Sigmoid colon (tissue), 7 donors: Measurements from ENCODE around the gene CNOT11. TPM values are rescaled to one million over a fixed set of nuclear protein-coding genes. Genes with fewer than 3 reads are reported as not detected.

ENCODE experiments used
- DNase-seq: peaks from one replicate; pipeline ENCODE4 v3.0.0-alpha.2; 2019
- H3K27ac ChIP-seq, 4 donors: fragments of 200-600 bp; sonication (generic); one replicate each; pipeline ENCODE4 v1.5.1; 2016 to 2019; ENCODE audit warnings: mild to moderate bottlenecking in 1 of 4
- H3K27me3 ChIP-seq, 3 donors: fragments of 200-600 bp; sonication (generic); one replicate each; pipeline ENCODE4 v1.5.1; 2019; ENCODE audit warnings: mild to moderate bottlenecking in 1 of 3
- H3K36me3 ChIP-seq, 4 donors: fragments of 200-600 bp; sonication (generic); one replicate each; pipeline ENCODE4 v1.5.1; 2016 to 2019
- H3K4me1 ChIP-seq, 4 donors: fragments of 200-600 bp; sonication (generic); one replicate each; pipeline ENCODE4 v1.5.1; 2017 to 2019
- H3K4me3 ChIP-seq, 4 donors: fragments of 200-600 bp; sonication (generic); one replicate each; pipeline ENCODE4 v1.5.1; 2017 to 2019; ENCODE audit warnings: mild to moderate bottlenecking in 2 of 4, moderate library complexity in 1 of 4
- H3K9me3 ChIP-seq, 4 donors: fragments of 200-600 bp in 3 of 4; sonication (generic) in 3 of 4; one replicate each; pipeline versions ENCODE4 v1.5.1 to v1.6.1; 2013 to 2019
- EP300 ChIP-seq, 4 donors: sonication (generic); formaldehyde crosslinking; IDR thresholded peaks; one replicate each; pipeline ENCODE4 v1.6.1; 2017; ENCODE audit warnings: antibody characterized with exemption in 4 of 4
- POLR2A ChIP-seq, 2 donors: fragments of 450-650 bp; IDR thresholded peaks; one replicate each; pipeline ENCODE4 v1.6.1; 2016; ENCODE audit warnings: antibody characterized with exemption in 2 of 2, mild to moderate bottlenecking in 2 of 2, moderate library complexity in 2 of 2
- POLR2AphosphoS5 ChIP-seq, 4 donors: sonication (generic); formaldehyde crosslinking; IDR thresholded peaks; one replicate each; pipeline ENCODE4 v1.6.1; 2017; ENCODE audit warnings: antibody characterized with exemption in 4 of 4
- WGBS, 2 donors: extraction: QIAGEN DNeasy Blood & Tissue Kit; methylation state at CpG; one replicate each; pipeline ENCODE4 v1.1.7; 2013; 5-methylcytosine and 5-hydroxymethylcytosine counted together
- intact Hi-C: fragments of 100-400 bp; cut with DNase I; formaldehyde crosslinking; loops from one replicate; pipeline ENCODE4 v1.15.1; 2023
- polyA plus RNA-seq, 3 donors: library from polyadenylated mRNA; stranded (reverse); fragments of 200-250 nt; gene quantifications; one replicate each; pipeline ENCODE4 v1.2.3, GENCODE V29; 2013
- total RNA-seq, 4 donors: library from RNA; depleted of rRNA; stranded (reverse); fragments of >200 nt; gene quantifications; one replicate each; pipeline ENCODE4 v1.1.0, GENCODE V29; 2016
- TF ChIP-seq, protein P1 (sequence below), 4 experiments: fragments of 450-650 bp in 3 of 4; fragments of 200-600 bp in 1 of 4; IDR thresholded peaks; one replicate each; pipeline ENCODE4 v1.5.1; 2016 to 2019; ENCODE audit warnings: antibody characterized with exemption in 4 of 4, mild to moderate bottlenecking in 3 of 4, moderate library complexity in 2 of 4
- donor health status: healthy with polysubstance abuse.
- donor health status: Bipolar disorder and iron deficiency.
- donor health status: healthy.

Gene CNOT11
- total and polyA plus RNA-seq, 7 donors = 21.4 to 33.7 (median 22.8) TPM

DNA sequence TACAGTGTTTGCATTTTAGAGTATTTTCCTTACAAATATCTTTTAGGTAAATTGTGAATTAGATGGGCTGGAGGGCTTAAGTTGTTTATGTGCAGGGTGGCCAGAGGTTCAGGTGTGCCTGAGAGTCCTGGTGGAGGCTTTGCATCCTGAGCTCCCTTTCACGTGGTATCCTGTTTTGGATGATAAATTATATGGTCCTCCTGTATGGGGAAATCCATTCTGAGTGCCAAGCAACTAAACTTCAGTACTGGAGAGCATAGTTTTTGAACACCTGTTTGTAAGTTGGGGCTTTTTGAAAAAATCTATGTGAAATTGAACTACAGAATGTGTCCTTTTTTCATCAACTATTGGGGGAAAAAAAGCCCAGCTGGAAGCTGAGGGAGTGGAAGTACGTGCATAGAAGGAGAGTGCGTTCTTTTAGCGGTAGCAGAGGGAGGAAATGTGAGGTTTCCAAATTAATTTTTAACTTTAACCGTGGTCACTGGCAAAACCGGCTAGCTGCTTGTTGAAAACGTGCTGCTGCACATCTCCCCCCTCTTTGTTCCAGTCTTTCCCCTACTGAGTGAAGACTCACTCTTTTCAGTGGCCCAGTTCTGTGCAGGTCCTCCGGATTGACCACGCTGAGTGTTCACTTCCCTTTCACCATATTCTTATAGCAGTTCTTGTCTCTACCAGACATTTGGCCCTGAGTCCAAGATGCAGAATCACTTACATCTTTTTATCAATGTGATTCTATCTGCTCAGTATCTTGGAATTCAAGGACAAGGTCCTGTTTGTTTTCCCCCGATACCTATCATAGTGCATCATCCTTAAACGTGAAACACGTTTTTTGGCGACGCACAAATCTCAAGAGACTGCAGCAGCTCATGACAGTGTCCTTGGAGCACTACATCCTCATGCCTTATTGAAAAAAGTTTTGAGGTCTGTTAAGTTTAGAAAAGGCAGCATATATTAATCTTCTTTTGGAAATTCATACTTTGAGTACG lies 15.3 kb downstream of the CNOT11 start:
- H3K27ac ChIP-seq = no peak overlapping the region

DNA sequence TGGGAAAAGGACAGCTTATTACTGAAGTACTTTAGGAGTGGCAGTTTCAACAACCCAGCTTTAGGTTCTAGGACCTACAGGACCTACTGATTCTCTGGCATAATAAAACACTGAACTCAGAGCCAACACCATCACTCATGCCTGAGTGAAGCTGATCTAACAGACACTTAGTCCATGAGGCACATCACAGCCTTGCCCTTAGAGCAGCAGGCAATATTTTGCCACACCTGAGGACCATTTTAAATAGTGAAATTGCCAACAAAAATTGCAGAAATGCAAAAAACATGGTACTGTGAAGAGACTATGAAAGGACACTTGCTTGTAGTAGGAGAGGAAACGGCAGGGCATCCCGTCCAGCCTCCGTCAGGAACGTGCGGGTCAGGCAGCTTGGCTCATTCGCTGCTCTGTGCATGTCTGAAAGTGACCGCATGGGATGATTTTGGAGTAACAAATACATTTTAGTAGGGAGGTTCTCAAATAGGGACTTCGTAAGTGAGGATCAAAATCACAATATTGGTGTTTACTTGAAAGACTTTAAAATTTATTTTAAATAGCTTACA lies 18.1 kb downstream of the CNOT11 start:
- H3K36me3 ChIP-seq = peaks cover 5 to 93% (median 35%) of the 10 kb centered on the region in 4 donors
- no peaks in the 10 kb centered on the region for H3K27me3 ChIP-seq
- no peak for DNase-seq
- H3K9me3 ChIP-seq = no peaks in the 10 kb centered on the region
- TF ChIP-seq EP300 (IDR thresholded peaks at IDR 0.05) (no peak), POLR2AphosphoS5 (IDR thresholded peaks at IDR 0.05) (no peak), POLR2A (IDR thresholded peaks at IDR 0.05) (no peak)
- TF ChIP-seq, protein P1, sequence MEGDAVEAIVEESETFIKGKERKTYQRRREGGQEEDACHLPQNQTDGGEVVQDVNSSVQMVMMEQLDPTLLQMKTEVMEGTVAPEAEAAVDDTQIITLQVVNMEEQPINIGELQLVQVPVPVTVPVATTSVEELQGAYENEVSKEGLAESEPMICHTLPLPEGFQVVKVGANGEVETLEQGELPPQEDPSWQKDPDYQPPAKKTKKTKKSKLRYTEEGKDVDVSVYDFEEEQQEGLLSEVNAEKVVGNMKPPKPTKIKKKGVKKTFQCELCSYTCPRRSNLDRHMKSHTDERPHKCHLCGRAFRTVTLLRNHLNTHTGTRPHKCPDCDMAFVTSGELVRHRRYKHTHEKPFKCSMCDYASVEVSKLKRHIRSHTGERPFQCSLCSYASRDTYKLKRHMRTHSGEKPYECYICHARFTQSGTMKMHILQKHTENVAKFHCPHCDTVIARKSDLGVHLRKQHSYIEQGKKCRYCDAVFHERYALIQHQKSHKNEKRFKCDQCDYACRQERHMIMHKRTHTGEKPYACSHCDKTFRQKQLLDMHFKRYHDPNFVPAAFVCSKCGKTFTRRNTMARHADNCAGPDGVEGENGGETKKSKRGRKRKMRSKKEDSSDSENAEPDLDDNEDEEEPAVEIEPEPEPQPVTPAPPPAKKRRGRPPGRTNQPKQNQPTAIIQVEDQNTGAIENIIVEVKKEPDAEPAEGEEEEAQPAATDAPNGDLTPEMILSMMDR (IDR thresholded peaks at IDR 0.05) = no peak
- no peaks in the 10 kb centered on the region for H3K4me1 ChIP-seq
- H3K4me3 ChIP-seq = no peak overlapping the region
- intact Hi-C loops = no loop called here
- no peak overlapping the region for H3K27ac ChIP-seq
- 89 to 90% methylated on average over 8 of the region's 8 CpGs for WGBS, 2 donors

More for the DNA sequence above, 15.3 kb downstream of the CNOT11 start:
- Histone ChIP-seq H3K9me3 (no peaks in the 10 kb centered on the region), H3K27me3 (no peaks in the 10 kb centered on the region), H3K4me1 (no peaks in the 10 kb centered on the region), H3K4me3 (no peak overlapping the region), H3K36me3 (peaks cover 4 to 100% (median 48%) of the 10 kb centered on the region in 4 donors)
- DNase-seq = no peak
- no peak for TF ChIP-seq POLR2A (IDR thresholded peaks at IDR 0.05)
- no peak for TF ChIP-seq POLR2AphosphoS5 (IDR thresholded peaks at IDR 0.05)
- TF ChIP-seq, protein P1 (IDR thresholded peaks at IDR 0.05) = no peak
- no peak for TF ChIP-seq EP300 (IDR thresholded peaks at IDR 0.05)
- WGBS, 2 donors = 31 to 61% methylated on average over 15 of the region's 15 CpGs
- intact Hi-C loops = no loop called here

DNA sequence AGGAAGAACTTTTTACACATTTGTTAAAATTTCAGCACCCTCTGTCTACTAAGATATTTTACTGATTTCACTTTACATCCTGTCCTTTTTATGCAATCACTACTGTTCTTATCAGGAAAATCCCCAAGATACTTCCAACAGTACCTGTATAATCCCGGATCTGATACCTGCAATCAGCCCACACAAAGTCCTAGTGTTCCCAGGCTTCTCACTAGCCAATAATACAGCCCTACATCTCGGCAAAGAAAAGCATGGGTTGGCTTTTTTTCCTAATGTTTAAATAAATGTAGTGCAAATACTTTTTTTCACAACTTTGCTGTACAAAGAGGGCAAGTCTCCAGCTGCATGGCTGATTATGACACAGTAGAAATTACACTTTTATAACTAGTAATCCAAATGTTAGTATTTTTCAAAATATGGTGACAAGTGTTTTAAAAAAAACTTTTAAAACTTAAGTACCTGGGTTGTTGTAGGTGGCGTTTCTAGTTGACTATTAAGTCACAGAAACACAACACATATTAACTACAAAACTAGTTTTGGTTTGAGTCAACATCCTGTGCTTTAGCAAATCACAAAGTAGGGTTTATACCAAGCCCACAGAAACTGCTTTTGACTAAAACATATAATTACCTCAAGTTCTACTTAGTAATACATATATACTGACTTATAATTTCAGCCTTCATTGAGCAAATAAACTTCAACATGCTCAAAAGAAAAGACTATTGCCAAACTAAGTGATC lies 19.5 kb downstream of the CNOT11 start:
- Histone ChIP-seq H3K4me1 (no peaks in the 10 kb centered on the region), H3K27me3 (no peaks in the 10 kb centered on the region), H3K36me3 (peaks cover 5 to 83% (median 29%) of the 10 kb centered on the region in 4 donors), H3K27ac (no peak overlapping the region), H3K4me3 (no peak overlapping the region), H3K9me3 (no peaks in the 10 kb centered on the region)
- no peak for DNase-seq
- intact Hi-C loops = no loop called here
- TF ChIP-seq POLR2A (IDR thresholded peaks at IDR 0.05) (no peak), POLR2AphosphoS5 (IDR thresholded peaks at IDR 0.05) (no peak), EP300 (IDR thresholded peaks at IDR 0.05) (no peak)
- TF ChIP-seq, protein P1 (IDR thresholded peaks at IDR 0.05) = no peak
- WGBS, 2 donors = 34 to 63% methylated on average over 3 of the region's 3 CpGs

DNA sequence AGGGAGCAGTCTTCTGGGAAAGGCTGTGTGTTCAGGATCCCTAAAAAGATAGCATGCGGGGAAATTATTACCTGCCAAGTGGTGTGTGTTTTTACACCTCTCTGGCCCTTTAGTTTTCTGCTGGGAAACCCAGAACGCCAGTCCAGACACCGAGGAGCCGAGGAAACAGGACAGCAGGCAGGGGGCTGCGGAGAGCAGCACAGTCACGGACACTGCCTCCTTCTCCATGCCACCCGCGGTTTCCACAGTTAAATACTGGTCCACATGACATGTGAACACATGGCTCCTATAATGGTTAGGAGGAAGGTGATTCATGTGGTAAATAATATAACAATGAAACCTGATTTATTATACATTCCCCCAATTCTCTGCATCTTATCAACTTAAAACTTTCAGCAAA lies 20.4 kb downstream of the CNOT11 start:
- no peaks in the 10 kb centered on the region for H3K4me1 ChIP-seq
- no peak overlapping the region for H3K4me3 ChIP-seq
- intact Hi-C loops = no loop called here
- peaks cover 5 to 82% (median 26%) of the 10 kb centered on the region in 4 donors for H3K36me3 ChIP-seq
- DNase-seq = no peak
- no peaks in the 10 kb centered on the region for H3K9me3 ChIP-seq
- no peaks in the 10 kb centered on the region for H3K27me3 ChIP-seq
- TF ChIP-seq EP300 (IDR thresholded peaks at IDR 0.05) = no peak
- TF ChIP-seq, protein P1 (IDR thresholded peaks at IDR 0.05) = no peak
- TF ChIP-seq POLR2A (IDR thresholded peaks at IDR 0.05) = no peak
- TF ChIP-seq POLR2AphosphoS5 (IDR thresholded peaks at IDR 0.05) = no peak
- H3K27ac ChIP-seq = no peak overlapping the region
- WGBS, 2 donors = 87 to 92% methylated on average over 8 of the region's 8 CpGs
